Smooth muscle cell of bladder (primary cell): ENCODE results near the gene LRRC74A. TPM values are rescaled to one million over a fixed set of nuclear protein-coding genes. Genes with fewer than 3 reads are reported as not detected.

Experiments
- total RNA-seq: library from RNA; depleted of rRNA; stranded (reverse); fragments of >200 nt; gene quantifications from 2 replicates; pipeline ENCODE4 v1.2.3, GENCODE V29; 2014

Gene LRRC74A
- total RNA-seq, result not detected in 2 replicates

GRCh38 chr14:76826122-76826521 lies at the start of gene LRRC74A:
TSS of gene LRRC74A (plus strand) at chr14:76826408. CDS start at chr14:76826698, 290 bp downstream.

GRCh38 chr14:76812422-76813383 lies 13.5 kb upstream of the LRRC74A start, which contains the start of gene ANGEL1:
TSS of gene ANGEL1 (minus strand) at chr14:76812882. CDS start at chr14:76812827, 55 bp downstream.

Other genes starting within 250 kb of the LRRC74A start
- gene VASH1, start 64.9 kb upstream of the LRRC74A start, total RNA-seq, result 2.6 and 5.1 TPM in 2 replicates
- 4.0 and 4.6 TPM in 2 replicates for gene ANGEL1, start 13.5 kb upstream of the LRRC74A start, total RNA-seq
- gene IRF2BPL, start 202.3 kb downstream of the LRRC74A start, total RNA-seq, result 29.7 and 33.4 TPM in 2 replicates